Spleen (tissue), 11 donors: Measurements from ENCODE around the gene TPCN2. TPM values are rescaled to one million over a fixed set of nuclear protein-coding genes. Genes with fewer than 3 reads are reported as not detected.
"Not testable (repeated sequence)": the region's sequence is repeated elsewhere in the genome, so short reads cannot be mapped to it uniquely, and the experiment has no call there.

ENCODE experiments used
- DNase-seq: peaks from one replicate; pipeline ENCODE4 v3.0.0-alpha.2; 2020
- H3K27ac ChIP-seq, 8 donors: fragments of 200-600 bp; sonication (generic) in 7 of 8; 1 replicate in 4 of 8; 2 replicates in 4 of 8; pipeline versions ENCODE4 v1.5.0 to v1.8.0; 2016 to 2021; ENCODE audit warnings: inconsistent platforms in 4 of 8, mild to moderate bottlenecking in 4 of 8, moderate library complexity in 1 of 8
- H3K27me3 ChIP-seq, 7 donors: fragments of 200-600 bp; sonication (generic) in 6 of 7; replicated peaks in 1 of 7; 1 replicate in 4 of 7; 2 replicates in 3 of 7; pipeline versions ENCODE4 v1.5.0 to v1.8.0; 2016 to 2021; ENCODE audit warnings: inconsistent platforms in 3 of 7, mild to moderate bottlenecking in 1 of 7
- H3K36me3 ChIP-seq, 6 donors: fragments of 200-600 bp; sonication (generic) in 5 of 6; 1 replicate in 4 of 6; 2 replicates in 2 of 6; pipeline versions ENCODE4 v1.5.0 to v1.8.0; 2016 to 2021; ENCODE audit warnings: inconsistent platforms in 2 of 6
- H3K4me1 ChIP-seq, 6 donors: fragments of 200-600 bp; sonication (generic) in 5 of 6; 1 replicate in 3 of 6; 2 replicates in 3 of 6; pipeline versions ENCODE4 v1.5.0 to v1.8.0; 2016 to 2021; ENCODE audit warnings: inconsistent platforms in 3 of 6
- H3K4me3 ChIP-seq, 8 donors: fragments of 200-600 bp; sonication (generic) in 7 of 8; 1 replicate in 4 of 8; 2 replicates in 4 of 8; pipeline versions ENCODE4 v1.5.0 to v1.8.0; 2016 to 2021; ENCODE audit warnings: inconsistent platforms in 4 of 8, mild to moderate bottlenecking in 4 of 8, moderate library complexity in 2 of 8
- H3K9me3 ChIP-seq, 8 donors: fragments of 200-600 bp; sonication (generic) in 7 of 8; 1 replicate in 4 of 8; 2 replicates in 4 of 8; pipeline versions ENCODE4 v1.5.0 to v1.8.0; 2016 to 2021; ENCODE audit warnings: inconsistent platforms in 4 of 8
- POLR2A ChIP-seq, 3 donors: fragments of 450-650 bp; IDR thresholded peaks; one replicate each; pipeline ENCODE4 v1.5.1; 2017; ENCODE audit warnings: antibody characterized with exemption in 3 of 3, mild to moderate bottlenecking in 1 of 3
- POLR2AphosphoS5 ChIP-seq, 3 donors: sonication (generic); formaldehyde crosslinking; IDR thresholded peaks; one replicate each; pipeline ENCODE4 v1.5.1; 2017; ENCODE audit warnings: antibody characterized with exemption in 3 of 3
- WGBS, 5 donors: extraction: QIAGEN DNeasy Blood & Tissue Kit in 3 of 5; methylation state at CpG; one replicate each; pipeline versions ENCODE4 v1.1.5 to v1.1.7; 2013 to 2018; 5-methylcytosine and 5-hydroxymethylcytosine counted together
- intact Hi-C: fragments of 100-400 bp; cut with DNase I; formaldehyde crosslinking; loops from one replicate; pipeline ENCODE4 v1.15.0; 2023; ENCODE audit warnings: low total_unique reads
- polyA plus RNA-seq, 3 donors: library from polyadenylated mRNA; stranded (reverse); fragments of 200-250 nt; gene quantifications; one replicate each; pipeline ENCODE4 v1.2.1, GENCODE V29; 2013
- total RNA-seq, 7 donors: library from RNA; depleted of rRNA in 3 of 7; stranded (reverse); fragments of >200 nt in 3 of 7; fragmentation: NEBNext Ultra II Directional in 4 of 7; extraction: Animal tissue kit (Norgen Biotek cat#: 25700) in 4 of 7; gene quantifications; one replicate each; pipeline versions ENCODE4 v1.1.0 to v1.2.1, GENCODE V29; 2016 to 2021
- TF ChIP-seq, protein P1 (sequence below), 11 experiments: fragments of 200-600 bp in 7 of 11; fragments of 450-650 bp in 4 of 11; sonication (generic) in 4 of 11; IDR thresholded peaks in 8 of 11; conservative IDR thresholded peaks in 3 of 11; 1 replicate in 7 of 11; 2 replicates in 4 of 11; pipeline versions ENCODE4 v1.4.0 to v1.8.0; 2016 to 2021; ENCODE audit warnings: antibody characterized with exemption in 11 of 11, inconsistent platforms in 4 of 11, mild to moderate bottlenecking in 1 of 11
- donor health status: healthy with polysubstance abuse.
- donor health status: DM: no; HTN: no; CAD: no; lungs with moderate emphysema.
- donor health status: DM: no; HTN: no; CAD: no.
- donor health status: Bipolar disorder and iron deficiency.
- donor health status: healthy.
- donor health status: DM: no; HTN: no; CAD: no.
- donor health status: DM: yes; HTN: yes; CAD: no.

TPCN2 gene
- total and polyA plus RNA-seq, 10 donors: 3.6 to 30.4 (median 24.1) TPM

DNA sequence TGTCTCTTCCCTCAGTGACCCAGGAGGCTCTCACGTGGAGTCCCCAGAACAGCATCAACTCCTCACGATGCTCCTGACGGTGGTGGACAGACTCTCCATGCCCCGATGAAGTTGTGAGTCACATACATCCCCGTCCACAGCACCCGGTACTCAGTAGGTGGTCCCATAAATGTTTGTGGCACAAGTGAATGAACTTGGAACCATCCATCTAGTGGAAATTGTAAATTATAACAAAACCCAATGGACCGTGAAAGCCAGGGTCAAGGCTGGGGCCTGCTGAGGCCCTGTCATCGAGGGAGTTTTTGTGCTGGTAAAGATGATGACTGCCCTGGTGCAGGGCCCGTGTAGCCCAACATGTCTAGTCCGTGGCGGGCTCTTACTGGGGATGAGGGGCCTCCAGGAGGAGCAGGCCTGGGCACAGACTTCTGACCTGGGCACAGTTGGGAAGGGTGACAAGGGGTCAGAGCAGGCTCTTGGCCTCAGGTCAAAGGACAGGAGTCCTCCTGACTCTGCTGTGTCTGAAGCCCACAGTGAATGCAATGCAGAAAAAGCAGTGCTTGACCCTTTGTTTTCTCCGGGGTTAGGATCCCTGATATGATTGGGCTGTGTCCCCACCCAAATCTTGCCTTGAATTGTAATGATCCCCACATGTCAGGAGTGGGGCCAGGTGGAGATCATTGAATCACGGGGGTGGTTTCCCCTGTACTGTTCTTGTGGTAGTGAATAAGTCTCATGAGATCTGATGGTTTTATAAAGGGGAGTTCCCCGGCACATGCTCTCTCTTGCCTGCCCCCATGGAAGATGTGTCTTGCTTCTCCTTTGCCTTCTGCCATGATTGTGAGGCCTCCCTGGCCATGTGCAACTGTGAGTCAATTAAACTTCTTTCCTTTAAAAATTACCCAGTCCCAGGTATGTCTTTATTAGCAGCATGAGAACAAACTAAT lies 87.0 kb downstream of the TPCN2 start:
- no peak overlapping the region for H3K4me3 ChIP-seq
- WGBS, 5 donors: 79 to 86% (median 83%) methylated on average over 14 of the region's 14 CpGs
- H3K36me3 ChIP-seq: no peaks in the 10 kb centered on the region
- intact Hi-C loops: no loop called here
- no peak for TF ChIP-seq POLR2A (IDR thresholded peaks at IDR 0.05)
- TF ChIP-seq, protein P1, sequence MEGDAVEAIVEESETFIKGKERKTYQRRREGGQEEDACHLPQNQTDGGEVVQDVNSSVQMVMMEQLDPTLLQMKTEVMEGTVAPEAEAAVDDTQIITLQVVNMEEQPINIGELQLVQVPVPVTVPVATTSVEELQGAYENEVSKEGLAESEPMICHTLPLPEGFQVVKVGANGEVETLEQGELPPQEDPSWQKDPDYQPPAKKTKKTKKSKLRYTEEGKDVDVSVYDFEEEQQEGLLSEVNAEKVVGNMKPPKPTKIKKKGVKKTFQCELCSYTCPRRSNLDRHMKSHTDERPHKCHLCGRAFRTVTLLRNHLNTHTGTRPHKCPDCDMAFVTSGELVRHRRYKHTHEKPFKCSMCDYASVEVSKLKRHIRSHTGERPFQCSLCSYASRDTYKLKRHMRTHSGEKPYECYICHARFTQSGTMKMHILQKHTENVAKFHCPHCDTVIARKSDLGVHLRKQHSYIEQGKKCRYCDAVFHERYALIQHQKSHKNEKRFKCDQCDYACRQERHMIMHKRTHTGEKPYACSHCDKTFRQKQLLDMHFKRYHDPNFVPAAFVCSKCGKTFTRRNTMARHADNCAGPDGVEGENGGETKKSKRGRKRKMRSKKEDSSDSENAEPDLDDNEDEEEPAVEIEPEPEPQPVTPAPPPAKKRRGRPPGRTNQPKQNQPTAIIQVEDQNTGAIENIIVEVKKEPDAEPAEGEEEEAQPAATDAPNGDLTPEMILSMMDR (IDR thresholded peaks at IDR 0.05 in 8 of 11, conservative IDR thresholded peaks at IDR 0.05 in 3 of 11): no peak
- no peak for TF ChIP-seq POLR2AphosphoS5 (IDR thresholded peaks at IDR 0.05)
- H3K27me3 ChIP-seq: no peaks in the 10 kb centered on the region
- H3K27ac ChIP-seq: no peak overlapping the region
- peaks cover 0 to 17% (median 7%) of the 10 kb centered on the region in 6 donors for H3K4me1 ChIP-seq
- peak; percentile 23 for DNase-seq
- peaks cover 0 to 17% (median 11%) of the 10 kb centered on the region in 8 donors for H3K9me3 ChIP-seq

DNA sequence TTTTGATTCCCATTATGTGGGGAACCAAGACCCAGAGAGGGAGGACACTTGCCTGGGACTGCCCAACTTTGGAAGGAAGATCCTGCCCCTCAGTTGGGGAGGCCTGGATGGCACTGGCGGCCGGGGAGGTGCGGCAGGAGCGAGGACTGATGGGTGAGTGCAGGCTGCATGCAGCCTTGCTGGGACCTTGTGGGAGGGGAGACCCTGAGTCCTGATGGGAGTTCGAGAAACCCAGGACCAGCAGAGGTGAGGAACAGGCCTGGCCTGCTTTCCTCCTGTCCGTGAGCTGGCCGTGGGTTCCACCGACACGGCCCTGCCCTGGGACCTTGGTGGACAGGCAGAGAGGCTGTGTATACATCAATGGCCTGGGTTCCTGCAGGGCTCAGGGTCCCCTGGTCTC lies 87.7 kb downstream of the TPCN2 start:
- peak; percentile 55 for DNase-seq
- 91 to 98% (median 96%) methylated on average over 9 of the region's 9 CpGs for WGBS, 5 donors
- no peaks in the 10 kb centered on the region for H3K27me3 ChIP-seq
- peaks cover 0 to 17% (median 11%) of the 10 kb centered on the region in 8 donors for H3K9me3 ChIP-seq
- H3K36me3 ChIP-seq: no peaks in the 10 kb centered on the region
- H3K27ac ChIP-seq: no peak overlapping the region
- intact Hi-C loops: no loop called here
- peaks cover 0 to 9% (median 6%) of the 10 kb centered on the region in 6 donors for H3K4me1 ChIP-seq
- H3K4me3 ChIP-seq: no peak overlapping the region
- TF ChIP-seq, protein P1 (IDR thresholded peaks at IDR 0.05 in 8 of 11, conservative IDR thresholded peaks at IDR 0.05 in 3 of 11): no peak
- no peak for TF ChIP-seq POLR2AphosphoS5 (IDR thresholded peaks at IDR 0.05)

DNA sequence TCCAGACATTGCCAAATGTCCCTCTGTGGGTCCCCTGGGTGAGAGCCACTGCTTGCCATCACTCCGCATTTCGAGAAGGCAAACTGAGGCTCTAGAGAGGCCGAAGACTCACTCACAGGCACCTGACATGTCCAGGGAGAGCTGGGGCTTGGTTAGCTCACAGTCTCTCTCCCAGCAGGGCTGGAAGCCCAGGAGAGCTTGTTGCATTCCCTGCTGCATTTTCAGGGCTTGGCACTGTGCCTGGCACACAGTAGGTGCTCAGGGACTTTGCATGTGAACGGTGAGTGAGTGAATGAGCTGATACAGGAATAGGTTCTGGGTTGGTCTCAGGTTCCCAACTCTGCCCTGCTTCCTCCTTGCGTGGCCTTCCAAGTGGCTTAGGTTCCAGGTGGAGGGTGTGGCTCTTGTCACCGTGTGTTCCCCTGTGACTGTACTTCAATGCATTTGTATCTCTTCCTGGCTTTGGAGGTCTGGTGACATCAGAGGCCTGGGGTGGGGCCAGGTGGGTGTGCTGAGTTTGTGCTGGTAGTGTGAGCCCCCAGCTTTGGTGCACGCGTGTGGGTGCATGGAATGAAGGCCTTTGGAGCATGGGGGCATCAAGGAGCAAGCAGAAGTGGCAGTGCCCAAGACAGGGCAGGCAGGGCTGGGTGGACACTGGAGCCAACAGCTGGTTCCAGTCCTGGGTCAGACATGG lies 88.6 kb downstream of the TPCN2 start:
- H3K4me1 ChIP-seq: peaks cover 0 to under 1% (median 0%) of the 10 kb centered on the region in 6 donors
- intact Hi-C loops: no loop called here
- no peaks in the 10 kb centered on the region for H3K36me3 ChIP-seq
- TF ChIP-seq, protein P1 (IDR thresholded peaks at IDR 0.05 in 8 of 11, conservative IDR thresholded peaks at IDR 0.05 in 3 of 11): no peak
- TF ChIP-seq POLR2AphosphoS5 (IDR thresholded peaks at IDR 0.05): no peak
- TF ChIP-seq POLR2A (IDR thresholded peaks at IDR 0.05): no peak
- H3K27me3 ChIP-seq: no peaks in the 10 kb centered on the region
- H3K27ac ChIP-seq: no peak overlapping the region
- WGBS, 5 donors: 84 to 89% (median 88%) methylated on average over 8 of the region's 8 CpGs
- H3K4me3 ChIP-seq: no peak overlapping the region
- DNase-seq: peak; percentile 53
- H3K9me3 ChIP-seq: peaks cover 0 to 23% (median 11%) of the 10 kb centered on the region in 8 donors

DNA sequence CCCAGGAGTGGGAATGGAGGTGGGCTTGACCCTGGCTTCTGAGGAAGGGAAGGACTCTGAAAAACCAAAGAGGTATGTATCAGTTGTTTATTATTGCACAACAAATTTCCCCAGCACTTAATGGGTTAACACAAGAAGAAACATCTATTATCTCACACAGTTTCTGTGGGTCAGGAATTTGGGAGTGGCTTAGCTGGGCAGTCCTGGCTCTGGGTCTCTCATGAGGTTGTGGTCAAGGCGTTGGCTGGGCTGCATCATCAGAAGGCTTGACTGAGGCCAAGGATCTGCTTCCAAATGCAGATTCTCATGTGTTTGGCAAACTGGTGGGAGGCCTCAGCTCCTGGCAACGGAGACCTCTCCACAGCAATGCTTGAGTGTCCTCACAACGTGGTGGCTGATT lies 89.5 kb downstream of the TPCN2 start:
- intact Hi-C loops: no loop called here
- no peaks in the 10 kb centered on the region for H3K36me3 ChIP-seq
- H3K4me3 ChIP-seq: no peak overlapping the region
- no peaks in the 10 kb centered on the region for H3K4me1 ChIP-seq
- H3K27ac ChIP-seq: no peak overlapping the region
- DNase-seq: peak; percentile 34
- H3K27me3 ChIP-seq: no peaks in the 10 kb centered on the region
- TF ChIP-seq POLR2AphosphoS5 (IDR thresholded peaks at IDR 0.05) (no peak), POLR2A (IDR thresholded peaks at IDR 0.05) (no peak)
- TF ChIP-seq, protein P1 (IDR thresholded peaks at IDR 0.05 in 8 of 11, conservative IDR thresholded peaks at IDR 0.05 in 3 of 11): no peak
- H3K9me3 ChIP-seq: peaks cover 0 to 19% (median 6%) of the 10 kb centered on the region in 8 donors
- 53 to 80% (median 69%) methylated on average over 1 to 3 of the region's 3 CpGs for WGBS, 5 donors

DNA sequence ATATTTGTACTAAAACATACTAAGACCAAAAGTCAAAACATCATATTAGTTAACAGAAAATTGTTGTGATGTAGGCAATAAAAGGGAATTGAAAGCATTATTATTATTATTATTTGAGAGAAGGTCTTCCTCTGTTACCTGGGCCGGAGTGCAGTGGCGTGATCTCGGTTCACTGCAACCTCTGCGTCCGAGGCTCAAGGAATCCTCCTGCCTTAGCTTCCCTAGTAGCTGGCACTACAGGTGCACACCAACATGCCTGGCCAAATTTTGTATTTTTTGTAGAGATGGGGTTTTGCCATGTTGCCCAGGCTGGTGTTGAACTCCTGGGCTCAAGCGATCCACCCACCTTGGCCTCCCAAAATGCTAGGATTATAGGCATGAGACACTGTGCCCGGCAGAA lies 91.4 kb downstream of the TPCN2 start:
- H3K27me3 ChIP-seq, H3K4me1 ChIP-seq, intact Hi-C loops, H3K4me3 ChIP-seq, H3K27ac ChIP-seq, DNase-seq, H3K36me3 ChIP-seq: not testable (repeated sequence)
- WGBS, 5 donors: 93 to 99% (median 96%) methylated on average over 7 of the region's 7 CpGs
- peaks cover 0 to 13% (median 3%) of the 10 kb centered on the region in 8 donors for H3K9me3 ChIP-seq
